Right renal cortex interstitium (tissue), 3 donors: ENCODE measurements around the gene FBXO40. TPM values are rescaled to one million over a fixed set of nuclear protein-coding genes. Genes with fewer than 3 reads are reported as not detected.

Experiments used
- DNase-seq, 3 donors: peaks; one replicate each; pipeline ENCODE4 v3.0.0-alpha.2; 2013; ENCODE audit warnings: low read depth in 3 of 3, low spot score in 2 of 3
- polyA plus RNA-seq, 3 donors: library from polyadenylated mRNA; unstranded; fragments of 120-200 nt; gene quantifications; one replicate each; pipeline ENCODE4 v1.2.1, GENCODE V29; 2013; ENCODE audit not compliant: insufficient read length in 3 of 3

FBXO40 gene
- polyA plus RNA-seq, 3 donors: 0.03 to 0.07 (median 0.06) TPM

- DNase-seq: no peak
Measured at GRCh38 chr3:121606106-121606505, 12.9 kb downstream of the FBXO40 start.

DNA sequence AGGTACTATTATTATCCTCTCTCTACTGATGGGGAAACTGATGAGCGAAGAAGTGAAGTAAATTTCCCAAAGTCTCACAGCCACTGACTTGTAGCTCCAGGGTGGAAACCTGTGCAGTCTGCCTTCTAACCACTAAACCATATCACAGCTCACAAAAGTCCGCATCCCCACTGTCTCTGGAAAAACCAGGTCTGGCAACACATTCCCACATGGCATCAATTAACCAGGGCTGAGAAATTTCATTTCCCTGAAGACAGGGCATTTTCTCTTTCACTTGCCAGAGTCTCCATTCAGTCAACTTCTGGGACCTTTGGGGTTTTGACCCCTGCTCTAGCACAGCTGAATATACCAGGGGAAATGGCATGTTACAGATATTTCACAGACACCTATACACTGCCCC lies 26.5 kb downstream of the FBXO40 start:
- no peak for DNase-seq

DNA sequence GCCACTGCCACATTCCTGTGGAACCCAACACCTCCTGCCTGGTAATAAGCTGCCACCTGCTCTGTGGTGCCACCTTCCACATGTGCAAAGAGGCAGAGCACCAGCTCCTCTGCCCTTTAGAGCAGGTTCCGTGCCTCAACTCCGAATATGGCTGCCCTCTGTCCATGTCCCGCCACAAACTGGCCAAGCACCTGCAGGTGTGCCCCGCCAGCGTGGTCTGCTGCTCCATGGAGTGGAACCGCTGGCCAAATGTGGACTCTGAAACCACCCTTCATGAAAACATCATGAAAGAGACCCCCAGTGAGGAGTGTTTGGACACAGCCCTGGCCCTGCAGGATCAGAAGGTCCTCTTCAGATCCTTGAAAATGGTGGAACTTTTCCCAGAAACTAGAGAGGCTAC lies 28.3 kb downstream of the FBXO40 start:
- no peak for DNase-seq

DNA sequence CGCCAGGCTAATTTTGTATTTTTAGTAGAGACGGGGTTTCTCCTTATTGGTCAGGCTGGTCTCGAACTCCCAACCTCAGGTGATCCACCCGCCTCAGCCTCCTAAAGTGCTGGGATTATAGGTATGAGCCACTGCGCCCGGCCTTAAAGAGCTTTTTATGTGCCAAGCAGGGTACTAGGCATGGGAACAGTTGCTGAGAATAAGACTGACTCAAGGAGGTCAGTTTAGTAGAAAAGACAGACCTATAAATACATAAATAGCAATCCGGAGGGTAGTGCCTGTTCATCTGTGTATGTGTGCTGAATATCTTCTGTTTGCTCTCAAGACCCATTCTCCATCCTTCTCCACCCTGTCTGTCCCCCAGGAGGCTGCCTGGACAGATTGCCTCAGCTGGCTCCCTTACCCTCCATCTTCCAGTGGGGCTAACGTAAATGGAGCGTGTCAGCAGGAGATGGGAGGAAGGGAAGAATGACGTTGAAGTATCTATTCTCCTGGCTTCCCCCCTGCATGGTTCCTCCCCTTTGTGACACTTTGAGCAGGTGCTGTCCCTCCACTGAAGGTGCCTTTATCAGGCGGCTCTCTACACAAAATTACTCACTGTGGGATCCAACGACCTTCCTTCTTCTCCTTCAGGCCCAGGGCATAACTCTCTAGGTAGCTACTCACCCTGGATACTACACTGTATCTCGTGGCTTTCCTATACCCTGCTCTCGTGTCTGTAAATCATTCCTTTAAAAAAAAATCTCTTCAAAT lies 31.1 kb downstream of the FBXO40 start:
- no peak for DNase-seq

GRCh38 chr3:121626495-121626894 lies 33.3 kb downstream of the FBXO40 start:
- DNase-seq: no peak

DNA sequence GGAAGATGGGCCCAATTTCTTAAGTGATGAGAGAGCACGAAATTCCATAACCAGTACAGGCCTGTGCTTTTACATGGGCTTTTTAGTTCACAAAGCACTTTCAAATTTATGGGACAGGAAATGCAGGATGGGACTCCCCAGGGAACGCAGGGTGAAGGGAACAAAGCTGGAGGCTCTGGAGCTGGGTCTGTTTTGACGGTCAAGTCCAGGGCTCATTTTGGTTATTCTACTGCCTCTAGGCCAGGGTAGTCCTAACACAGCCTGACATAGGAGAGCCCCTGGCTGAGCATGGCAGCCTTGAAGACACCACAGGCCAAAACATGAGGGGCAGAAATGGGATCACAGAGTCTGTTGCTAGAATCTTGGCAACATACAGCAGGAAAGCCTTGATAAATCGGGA lies 34.0 kb downstream of the FBXO40 start:
- DNase-seq: no peak

DNA sequence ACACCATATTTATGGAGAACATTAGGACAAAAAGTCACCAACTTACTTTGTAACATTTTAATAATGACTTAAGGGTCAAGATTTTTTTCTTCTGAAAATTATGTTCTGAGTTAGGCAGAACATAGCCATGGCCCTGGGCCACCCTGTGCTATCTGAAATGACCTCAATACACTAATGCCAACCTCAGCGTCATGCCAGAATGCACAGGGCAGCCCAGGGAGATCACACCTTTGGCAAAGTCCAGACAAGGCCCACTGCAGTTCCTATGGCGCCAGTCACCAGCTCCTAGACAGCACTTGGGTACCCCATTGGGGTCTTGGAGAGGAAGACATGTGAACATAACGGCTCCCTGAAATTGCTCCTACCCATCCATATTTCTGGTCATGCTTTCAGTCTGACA lies 34.4 kb downstream of the FBXO40 start:
- DNase-seq: no peak

GRCh38 chr3:121629601-121630000 lies 36.4 kb downstream of the FBXO40 start:
- no peak for DNase-seq

- DNase-seq: no peak
Measured at GRCh38 chr3:121630355-121630754, 37.2 kb downstream of the FBXO40 start.

- DNase-seq: no peak
Measured at GRCh38 chr3:121637922-121638321, 44.7 kb downstream of the FBXO40 start.

- no peak for DNase-seq
Measured at GRCh38 chr3:121641127-121641526, 47.9 kb downstream of the FBXO40 start.

DNA sequence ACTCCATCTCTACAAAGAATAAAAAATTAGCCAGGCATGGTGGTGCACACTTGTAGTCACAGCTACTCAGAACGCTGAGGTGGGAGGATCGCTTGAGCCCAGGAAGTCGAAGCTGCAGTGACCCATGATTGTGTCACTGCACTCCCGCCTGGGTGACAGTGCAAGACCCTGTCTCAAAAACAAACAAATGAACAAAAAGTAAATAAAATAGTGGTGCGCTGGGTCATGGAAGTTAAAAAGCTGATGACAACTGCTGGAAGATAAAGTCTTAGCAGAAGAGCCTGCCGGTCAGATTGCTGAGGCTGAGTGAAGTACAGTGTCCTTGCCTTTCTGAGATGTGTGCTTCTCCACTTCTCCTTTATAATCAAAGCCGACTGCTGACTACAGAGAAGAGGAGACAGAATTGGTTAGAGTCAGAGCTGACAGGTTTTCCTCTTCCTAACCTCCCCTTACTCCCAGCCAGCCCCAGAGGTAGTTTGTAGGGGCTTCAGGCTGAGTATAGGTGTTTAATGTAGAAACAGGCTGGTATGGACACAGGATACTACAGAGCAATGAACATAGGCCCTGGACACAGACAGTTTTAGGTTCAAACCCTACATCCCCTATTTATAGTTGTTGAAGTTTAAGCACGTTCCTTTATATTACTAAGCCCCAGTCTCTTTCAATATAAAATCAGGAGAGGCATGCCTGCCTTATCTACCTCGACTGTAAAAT lies 49.6 kb downstream of the FBXO40 start:
- DNase-seq: no peak

DNA sequence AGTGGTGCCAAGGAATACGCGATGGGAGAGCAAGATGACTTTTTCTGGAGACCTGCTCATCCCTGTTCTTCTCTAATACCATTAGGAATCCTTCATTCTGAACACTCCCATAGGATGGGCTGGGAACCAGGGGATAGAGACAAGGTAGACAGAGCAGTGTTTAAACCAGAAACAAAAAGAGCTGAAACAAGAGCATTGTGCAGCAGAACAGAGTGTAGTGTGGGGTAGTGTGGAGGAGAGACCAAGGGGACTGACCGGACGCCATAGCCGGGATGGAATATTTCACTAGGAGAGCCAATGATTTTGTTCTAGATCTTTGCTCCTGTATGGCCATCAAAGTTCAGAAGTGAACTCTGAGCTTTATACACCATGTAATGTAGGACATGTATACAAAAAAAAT lies 51.9 kb downstream of the FBXO40 start:
- DNase-seq: no peak

- no peak for DNase-seq
Measured at GRCh38 chr3:121648219-121648958, 55.2 kb downstream of the FBXO40 start.

DNA sequence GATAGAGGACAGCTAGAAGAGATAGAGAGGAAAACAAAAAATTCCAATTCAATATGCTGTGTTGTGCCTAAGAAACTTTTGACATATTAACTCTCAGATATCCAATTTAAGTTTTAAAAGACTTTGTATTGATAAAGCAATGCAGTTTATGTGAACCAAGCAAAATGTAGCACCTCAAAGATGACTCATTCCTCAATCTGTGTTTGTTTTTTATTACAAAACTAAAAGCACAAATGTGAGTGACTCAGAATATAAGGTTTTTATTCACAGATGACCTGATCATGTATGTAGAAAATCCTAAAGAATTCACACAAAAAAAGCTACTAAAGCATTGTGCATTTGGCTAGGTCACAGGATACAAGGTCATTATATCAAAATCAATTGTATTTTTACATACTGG lies 56.5 kb downstream of the FBXO40 start:
- no peak for DNase-seq

- no peak for DNase-seq
Measured at GRCh38 chr3:121651684-121652083, 58.5 kb downstream of the FBXO40 start.

DNA sequence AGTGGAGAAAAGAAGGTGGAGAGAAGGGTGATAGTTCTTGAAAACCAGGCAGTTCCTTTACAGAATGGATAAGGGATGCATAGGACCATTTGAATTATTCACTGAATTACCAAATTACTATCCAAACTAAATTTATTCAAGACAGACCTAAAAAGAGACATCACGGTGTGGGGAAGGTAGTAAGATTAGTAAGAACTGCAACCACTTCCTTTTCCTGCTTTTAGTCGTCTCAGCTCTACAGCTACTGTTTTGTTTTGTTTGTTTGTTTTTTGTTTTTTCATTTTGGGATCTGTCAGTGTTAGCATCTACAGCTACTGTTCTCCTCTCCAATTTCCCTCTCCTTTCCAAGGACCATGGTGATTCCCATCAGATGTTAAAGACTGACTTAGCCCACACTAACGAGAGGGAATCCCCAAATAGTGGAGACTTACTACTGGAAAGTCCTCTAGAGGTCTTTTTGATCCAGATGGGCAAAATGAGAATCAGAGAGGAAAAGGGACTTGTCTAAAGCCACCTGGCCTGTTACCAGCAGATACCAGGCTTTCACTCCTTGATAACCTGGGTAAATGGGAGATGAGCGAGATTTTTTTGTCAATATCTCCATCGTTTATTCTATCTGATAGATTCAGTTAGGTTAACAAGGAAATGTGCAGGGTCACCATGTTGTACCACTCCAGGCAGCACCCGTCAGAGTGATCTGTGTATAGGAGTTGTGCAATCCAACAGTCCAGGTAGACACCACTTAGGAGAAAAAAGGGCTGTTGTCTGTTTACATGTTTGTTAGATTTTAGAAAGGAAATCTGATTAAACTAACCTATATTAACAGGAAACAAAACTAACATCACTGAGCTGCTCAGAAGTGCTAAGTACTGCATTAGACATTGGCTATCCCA lies 61.6 kb downstream of the FBXO40 start:
- DNase-seq: no peak

- no peak for DNase-seq
Measured at GRCh38 chr3:121658716-121659435, 65.7 kb downstream of the FBXO40 start.

- no peak for DNase-seq
Measured at GRCh38 chr3:121659586-121659985, 66.4 kb downstream of the FBXO40 start.
